GM19395 (cell line): ENCODE data around the gene POMGNT2.

Experiments
- ATAC-seq: cut with Tn5 transposase; IDR thresholded peaks from one replicate; pipeline ENCODE4 v1.9.1; 2021; ENCODE audit warnings: mild to moderate bottlenecking, moderate library complexity; ENCODE audit not compliant: unreplicated experiment

The POMGNT2 gene

GRCh38 chr3:43105596-43106292, at the start of gene POMGNT2:
Gene POMGNT2, minus strand, starts transcription at chr3:43106079. Its CDS starts 24,648 bp downstream, at chr3:43081431.
- ATAC-seq: peak; percentile 89

GRCh38 chr3:43154980-43155379, 49.1 kb upstream of the POMGNT2 start:
- ATAC-seq: no peak

GRCh38 chr3:43153216-43154083, 47.6 kb upstream of the POMGNT2 start:
- ATAC-seq: no peak

- no peak for ATAC-seq
These were observed 46.8 kb upstream of the POMGNT2 start for GRCh38 chr3:43152649-43153048.

- ATAC-seq: no peak
These were observed 42.2 kb upstream of the POMGNT2 start for GRCh38 chr3:43148033-43148432.

DNA sequence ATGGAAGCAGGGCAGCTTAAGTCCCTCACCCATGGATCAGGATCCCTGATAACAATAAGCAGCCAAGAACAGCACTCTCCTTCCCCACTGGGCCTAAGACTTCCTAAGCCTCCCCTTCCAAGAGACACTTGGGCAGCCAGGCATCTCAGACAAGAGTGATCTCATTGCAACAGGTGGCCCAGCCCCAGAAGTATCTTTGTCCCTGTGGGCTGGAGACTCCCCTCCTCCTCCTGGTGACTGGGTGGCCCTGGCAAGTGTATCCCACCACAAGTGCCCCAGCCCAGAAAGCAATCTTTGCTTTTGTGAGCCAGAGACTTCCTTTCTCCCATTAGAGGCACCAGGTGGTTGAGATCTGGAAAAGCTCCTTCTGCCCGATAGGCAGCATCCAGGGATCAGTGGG, 40.7 kb upstream of the POMGNT2 start:
- ATAC-seq: no peak

DNA sequence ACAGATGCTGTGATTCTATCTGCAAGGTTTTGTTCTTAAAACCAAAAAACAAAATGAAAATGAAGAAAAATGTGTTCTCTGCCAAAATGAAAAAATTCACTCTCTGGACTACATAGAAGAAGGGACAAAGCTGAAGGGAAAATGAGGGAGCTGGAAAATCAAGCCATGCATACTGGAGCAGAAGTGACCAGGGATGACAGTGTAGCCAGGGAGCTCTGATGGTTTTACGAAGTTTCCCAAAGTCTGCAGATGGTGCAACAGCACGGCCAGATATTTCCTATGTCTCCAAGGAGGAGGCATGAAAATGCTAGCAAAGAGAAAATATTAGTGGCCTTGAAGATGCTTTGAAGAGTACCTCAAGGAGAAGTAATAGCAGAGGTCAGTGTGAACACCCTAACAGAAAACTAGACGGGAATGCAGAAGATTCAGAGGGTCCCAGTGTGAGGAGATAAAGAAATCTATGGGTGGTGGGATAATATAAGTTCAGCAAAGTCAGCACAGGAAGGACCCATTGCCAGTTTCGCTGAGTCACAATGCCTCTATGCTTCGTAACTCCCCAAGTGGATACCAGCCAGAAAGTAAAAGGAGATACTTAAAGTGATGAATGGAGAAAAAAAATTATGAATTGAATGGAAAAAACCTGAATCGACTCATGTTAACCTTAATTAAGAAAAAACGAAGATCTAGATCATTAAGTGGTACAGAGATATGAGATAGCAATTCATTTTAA, 39.0 kb upstream of the POMGNT2 start:
- ATAC-seq: no peak

DNA sequence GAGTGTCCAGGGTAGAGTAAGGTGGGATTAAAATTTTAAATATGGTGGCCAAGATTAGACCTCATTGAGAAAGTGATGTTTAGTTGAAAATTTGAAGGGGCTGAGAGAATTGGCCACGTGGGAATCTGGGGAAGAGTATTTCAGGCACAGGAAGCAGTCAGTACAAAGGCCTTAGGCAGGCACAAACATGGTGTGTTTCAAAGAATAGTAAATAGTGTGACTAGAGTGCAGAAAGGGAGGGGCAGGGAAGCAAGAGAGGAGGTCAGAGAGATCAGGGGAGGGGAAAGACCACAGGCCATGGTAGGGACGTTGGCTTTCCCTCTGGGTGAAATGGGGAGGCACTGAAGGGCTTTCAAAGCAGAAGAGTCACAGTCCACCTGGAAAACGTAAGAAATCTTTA, 36.6 kb upstream of the POMGNT2 start:
- no peak for ATAC-seq

DNA sequence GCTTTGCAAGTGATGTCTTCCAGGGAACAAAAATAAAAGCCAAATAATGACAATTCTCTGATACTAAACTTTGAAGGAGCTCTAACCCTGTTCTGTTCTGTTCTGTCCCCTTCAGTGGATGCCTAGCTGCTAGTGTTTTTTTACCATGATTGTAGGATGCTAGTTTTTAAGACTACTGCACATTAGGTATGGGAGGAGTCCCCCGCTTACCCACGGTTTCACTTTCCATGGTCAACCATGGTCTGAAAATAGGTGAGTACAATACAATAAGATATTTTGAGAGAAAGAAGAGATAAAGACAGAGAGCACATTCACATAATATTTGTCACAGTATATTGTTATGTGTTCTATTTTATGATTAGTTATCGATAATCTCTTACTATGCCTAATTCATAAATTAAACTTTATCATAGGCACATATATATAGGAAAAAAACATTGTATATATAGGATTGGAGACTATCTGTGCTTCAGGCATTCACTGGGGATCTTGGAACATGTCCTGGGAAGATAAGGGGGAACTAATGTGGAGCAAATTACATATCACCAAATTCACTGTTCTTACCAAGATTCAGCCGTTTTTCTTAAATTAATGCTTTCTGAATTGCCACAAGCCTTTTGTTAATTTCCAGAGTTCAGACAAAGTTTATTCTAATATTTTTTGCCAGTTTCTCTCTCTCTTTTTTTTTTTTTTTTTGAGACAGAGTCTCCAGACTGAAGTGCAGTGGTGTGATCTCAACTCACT, 32.8 kb upstream of the POMGNT2 start:
- ATAC-seq: no peak

DNA sequence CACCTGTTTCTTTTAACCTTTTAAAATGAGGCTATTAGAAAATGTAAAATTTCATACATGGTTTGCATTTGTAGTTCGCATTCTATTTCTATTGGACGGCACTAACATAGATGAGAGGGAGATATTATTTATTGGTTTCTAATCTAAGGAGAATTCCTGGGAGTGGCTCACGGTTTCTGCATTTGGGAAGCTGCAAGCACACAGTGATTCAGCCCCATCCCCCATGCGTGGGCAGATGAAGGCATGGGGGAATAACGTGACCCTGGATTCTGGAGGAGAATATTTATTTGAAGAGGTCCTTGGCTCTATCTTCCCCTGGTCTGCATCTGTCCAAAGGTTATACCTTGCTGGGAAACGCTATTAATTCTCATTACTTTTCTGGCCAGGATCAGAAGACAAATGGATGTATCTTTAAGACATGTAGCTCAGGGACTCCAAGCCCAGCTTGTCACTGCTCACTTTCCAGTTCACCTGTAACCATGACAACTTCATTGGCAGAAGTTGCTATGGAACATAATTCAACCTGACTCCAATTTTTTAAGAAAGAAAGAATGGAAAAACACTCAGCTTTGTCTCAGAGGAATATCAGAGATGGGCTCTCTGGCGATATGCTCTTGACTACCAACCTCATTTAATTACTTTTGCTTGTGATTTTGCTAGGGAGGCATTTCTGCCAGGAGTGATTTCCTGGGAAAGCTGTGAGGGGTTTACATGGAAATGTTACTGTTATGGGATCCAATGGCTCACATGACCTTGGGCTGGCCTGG, 27.2 kb upstream of the POMGNT2 start:
- ATAC-seq: no peak

DNA sequence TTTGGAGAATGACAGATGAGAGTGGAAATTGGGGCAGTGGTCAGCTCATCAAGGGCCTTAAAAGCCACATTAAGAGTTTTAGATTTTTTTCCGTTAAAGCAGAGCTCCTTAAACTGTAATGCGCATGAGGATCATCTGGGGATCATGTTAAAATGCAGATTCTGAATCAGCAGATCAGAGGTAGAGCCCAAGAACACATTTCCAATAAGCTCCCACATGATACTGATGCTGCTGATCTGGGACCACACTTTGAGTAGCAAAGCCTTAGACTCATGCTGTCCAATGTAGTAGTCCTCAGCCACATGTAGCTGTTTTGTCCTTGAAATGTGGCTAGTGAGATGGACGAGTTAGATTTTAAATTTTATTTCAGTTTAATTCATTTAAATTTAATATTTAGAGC, 26.3 kb upstream of the POMGNT2 start:
- no peak for ATAC-seq

- ATAC-seq: no peak
These were observed 22.6 kb upstream of the POMGNT2 start for GRCh38 chr3:43128464-43128863.

DNA sequence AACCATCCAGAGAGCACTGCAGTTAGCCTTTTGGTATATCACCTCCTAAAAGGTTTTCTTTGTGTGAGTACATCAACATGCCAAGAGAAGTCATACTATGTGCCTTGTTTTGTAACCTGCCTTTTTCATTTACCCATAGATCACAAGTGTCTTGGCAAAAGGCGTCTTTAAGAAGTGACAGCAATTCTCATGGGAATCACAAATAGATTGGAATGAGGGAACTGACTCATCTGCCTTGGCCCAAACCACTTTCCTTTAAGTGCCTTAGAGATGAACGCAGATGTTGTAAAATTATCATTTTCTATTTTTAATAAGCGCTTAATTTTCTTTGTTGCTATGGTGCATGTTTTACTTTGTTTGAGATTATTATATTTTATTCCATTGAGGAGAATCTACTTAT, 20.7 kb upstream of the POMGNT2 start:
- ATAC-seq: no peak

- no peak for ATAC-seq
These were observed 18.0 kb upstream of the POMGNT2 start for GRCh38 chr3:43123895-43124294.

DNA sequence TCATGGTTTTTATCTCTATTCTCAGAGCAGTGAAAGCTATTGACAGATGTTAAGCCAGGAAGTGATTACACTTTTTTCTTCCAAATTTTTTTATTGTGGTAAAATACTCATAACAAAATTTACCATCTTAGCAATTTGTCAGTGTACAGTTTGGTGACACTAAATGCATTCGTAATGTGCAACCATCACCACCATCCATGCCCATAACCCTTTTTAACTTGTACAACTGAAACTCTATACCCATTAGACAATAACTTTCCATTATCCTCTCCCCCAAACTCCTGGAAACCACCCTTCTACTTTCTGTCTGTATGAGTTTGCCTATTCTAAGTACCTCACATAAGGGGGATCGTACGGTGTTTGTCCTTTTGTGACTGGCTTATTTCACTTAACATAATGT, 15.1 kb upstream of the POMGNT2 start:
- no peak for ATAC-seq

GRCh38 chr3:43117257-43117656, 11.4 kb upstream of the POMGNT2 start:
- ATAC-seq: no peak

GRCh38 chr3:43113671-43114070, 7.8 kb upstream of the POMGNT2 start:
- ATAC-seq: no peak

DNA sequence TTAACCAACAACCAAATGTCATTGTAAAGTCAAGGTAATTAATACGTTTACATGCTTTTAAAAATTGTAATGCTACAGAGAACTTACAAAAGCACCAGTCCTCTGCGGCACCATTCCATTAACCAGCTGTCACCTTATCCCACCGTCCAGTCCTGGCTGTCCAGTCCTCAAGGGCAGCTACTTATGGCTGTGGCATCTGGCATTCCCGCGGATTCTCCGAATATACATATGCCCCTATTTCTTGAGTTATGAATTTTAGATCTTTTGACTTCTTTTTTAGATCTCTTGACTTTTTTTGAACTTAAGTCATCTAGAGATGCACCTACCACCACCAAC, 382 bp upstream of the POMGNT2 start:
- ATAC-seq: peak; percentile 17

GRCh38 chr3:43104660-43105595, 951 bp downstream of the POMGNT2 start:
- ATAC-seq: no peak
